Smooth muscle cell (in vitro differentiated cells): ENCODE results near the gene BMI1. TPM values are rescaled to one million over a fixed set of nuclear protein-coding genes. Genes with fewer than 3 reads are reported as not detected.

ENCODE experiments used
- DNase-seq: peaks from one replicate; lab custom pipeline; 2025; ENCODE audit not compliant: unreplicated experiment; lab: John Stamatoyannopoulos, UW
- H2AFZ ChIP-seq: fragments of 200-600 bp; sonication (generic); 2 replicates; pipeline ENCODE4 v1.6.0; 2016; ENCODE audit warnings: antibody characterized with exemption, low read depth, mild to moderate bottlenecking
- H3F3A ChIP-seq: fragments of 200-600 bp; sonication (generic); 2 replicates; pipeline ENCODE4 v1.6.0; 2017; ENCODE audit warnings: antibody characterized with exemption, low read depth
- H3K27ac ChIP-seq: fragments of 200-600 bp; sonication (generic); 2 replicates; pipeline ENCODE4 v1.5.1; 2016; ENCODE audit warnings: low read depth, mild to moderate bottlenecking
- H3K27me3 ChIP-seq: fragments of 200-600 bp; sonication (generic); 2 replicates; pipeline ENCODE4 v1.6.1; 2016; ENCODE audit warnings: low read depth, mild to moderate bottlenecking
- H3K36me3 ChIP-seq: fragments of 200-600 bp; sonication (generic); 2 replicates; pipeline ENCODE4 v1.5.1; 2016; ENCODE audit warnings: low read depth
- H3K4me1 ChIP-seq: fragments of 200-600 bp; sonication (generic); 2 replicates; pipeline ENCODE4 v1.5.1; 2016; ENCODE audit warnings: low read depth
- H3K4me2 ChIP-seq: fragments of 200-600 bp; sonication (generic); 2 replicates; pipeline ENCODE4 v1.6.0; 2016; ENCODE audit warnings: mild to moderate bottlenecking
- H3K4me3 ChIP-seq: fragments of 200-600 bp; sonication (generic); 2 replicates; pipeline ENCODE4 v1.5.1; 2016; ENCODE audit warnings: mild to moderate bottlenecking
- H3K79me2 ChIP-seq: fragments of 200-600 bp; sonication (generic); 2 replicates; pipeline ENCODE4 v1.6.0; 2016; ENCODE audit warnings: low read depth, mild to moderate bottlenecking
- H3K9ac ChIP-seq: fragments of 200-600 bp; sonication (generic); 2 replicates; pipeline ENCODE4 v1.6.0; 2016; ENCODE audit warnings: low read depth
- H3K9me3 ChIP-seq: fragments of 200-600 bp; sonication (generic); replicated peaks from 2 replicates; pipeline ENCODE4 v1.5.1; 2016; ENCODE audit warnings: low read depth
- H4K20me1 ChIP-seq: fragments of 200-600 bp; sonication (generic); 2 replicates; pipeline ENCODE4 v1.6.0; 2016; ENCODE audit warnings: low read depth
- WGBS: methylation state at CpG from one replicate; pipeline ENCODE4 v1.1.7; 2016; ENCODE audit warnings: low lambda C conversion rate; 5-methylcytosine and 5-hydroxymethylcytosine counted together
- polyA plus RNA-seq: library from polyadenylated mRNA; unstranded; fragments of >200 nt; fragmentation: Nextera tagmentation; extraction: Ambion mirVana; gene quantifications from 2 replicates; pipeline ENCODE4 v1.2.1, GENCODE V29; 2016
- total RNA-seq: library from RNA; depleted of rRNA; stranded (reverse); fragments of >200 nt; gene quantifications from 2 replicates; pipeline ENCODE4 v1.2.3, GENCODE V29; 2014
- TF ChIP-seq, protein P1 (sequence below): fragments of 200-600 bp; sonication (generic); IDR thresholded peaks from 2 replicates; pipeline ENCODE4 v1.5.1; 2017; ENCODE audit warnings: borderline replicate concordance, mild to moderate bottlenecking, antibody characterized with exemption; ENCODE audit not compliant: insufficient read depth, poor library complexity, severe bottlenecking

BMI1 gene
- total and polyA plus RNA-seq, 2 experiments from 2014 or later, result 11.4 to 34.5 TPM

DNA sequence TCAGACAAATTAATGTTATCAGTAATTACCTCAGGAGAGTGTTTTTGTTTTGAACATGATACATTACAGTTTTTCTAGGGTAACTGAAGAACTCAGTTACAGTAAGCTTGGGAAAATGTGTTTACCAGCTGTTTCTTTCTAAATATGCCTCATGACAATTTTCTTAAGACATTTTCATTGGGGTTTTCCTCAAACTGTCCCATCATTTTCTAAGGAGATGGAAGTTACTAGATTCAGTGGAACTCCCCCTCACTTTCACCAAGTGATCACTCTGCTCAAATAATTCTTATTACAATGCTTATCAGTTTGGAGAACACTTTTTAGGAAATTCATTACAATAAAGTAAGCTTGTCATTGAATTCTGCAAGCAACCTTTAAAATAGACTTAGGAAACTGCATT, 18.0 kb downstream of the BMI1 start:
- no peak overlapping the region for H3K4me3 ChIP-seq
- H3K4me1 ChIP-seq, result peaks cover 14% of the 10 kb centered on the region
- H3F3A ChIP-seq, result peaks cover 3% of the 10 kb centered on the region
- TF ChIP-seq, protein P1, sequence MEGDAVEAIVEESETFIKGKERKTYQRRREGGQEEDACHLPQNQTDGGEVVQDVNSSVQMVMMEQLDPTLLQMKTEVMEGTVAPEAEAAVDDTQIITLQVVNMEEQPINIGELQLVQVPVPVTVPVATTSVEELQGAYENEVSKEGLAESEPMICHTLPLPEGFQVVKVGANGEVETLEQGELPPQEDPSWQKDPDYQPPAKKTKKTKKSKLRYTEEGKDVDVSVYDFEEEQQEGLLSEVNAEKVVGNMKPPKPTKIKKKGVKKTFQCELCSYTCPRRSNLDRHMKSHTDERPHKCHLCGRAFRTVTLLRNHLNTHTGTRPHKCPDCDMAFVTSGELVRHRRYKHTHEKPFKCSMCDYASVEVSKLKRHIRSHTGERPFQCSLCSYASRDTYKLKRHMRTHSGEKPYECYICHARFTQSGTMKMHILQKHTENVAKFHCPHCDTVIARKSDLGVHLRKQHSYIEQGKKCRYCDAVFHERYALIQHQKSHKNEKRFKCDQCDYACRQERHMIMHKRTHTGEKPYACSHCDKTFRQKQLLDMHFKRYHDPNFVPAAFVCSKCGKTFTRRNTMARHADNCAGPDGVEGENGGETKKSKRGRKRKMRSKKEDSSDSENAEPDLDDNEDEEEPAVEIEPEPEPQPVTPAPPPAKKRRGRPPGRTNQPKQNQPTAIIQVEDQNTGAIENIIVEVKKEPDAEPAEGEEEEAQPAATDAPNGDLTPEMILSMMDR, result no peak
- H3K9ac ChIP-seq, result no peak overlapping the region
- no peak overlapping the region for H3K4me2 ChIP-seq
- H2AFZ ChIP-seq, result no peak overlapping the region
- peaks cover 90% of the 10 kb centered on the region for H3K27me3 ChIP-seq
- no peaks in the 10 kb centered on the region for H3K36me3 ChIP-seq
- no peak for DNase-seq
- no peaks in the 10 kb centered on the region for H3K9me3 ChIP-seq
- H3K79me2 ChIP-seq, result no peaks in the 10 kb centered on the region
- H4K20me1 ChIP-seq, result no peaks in the 10 kb centered on the region
- H3K27ac ChIP-seq, result no peak overlapping the region

DNA sequence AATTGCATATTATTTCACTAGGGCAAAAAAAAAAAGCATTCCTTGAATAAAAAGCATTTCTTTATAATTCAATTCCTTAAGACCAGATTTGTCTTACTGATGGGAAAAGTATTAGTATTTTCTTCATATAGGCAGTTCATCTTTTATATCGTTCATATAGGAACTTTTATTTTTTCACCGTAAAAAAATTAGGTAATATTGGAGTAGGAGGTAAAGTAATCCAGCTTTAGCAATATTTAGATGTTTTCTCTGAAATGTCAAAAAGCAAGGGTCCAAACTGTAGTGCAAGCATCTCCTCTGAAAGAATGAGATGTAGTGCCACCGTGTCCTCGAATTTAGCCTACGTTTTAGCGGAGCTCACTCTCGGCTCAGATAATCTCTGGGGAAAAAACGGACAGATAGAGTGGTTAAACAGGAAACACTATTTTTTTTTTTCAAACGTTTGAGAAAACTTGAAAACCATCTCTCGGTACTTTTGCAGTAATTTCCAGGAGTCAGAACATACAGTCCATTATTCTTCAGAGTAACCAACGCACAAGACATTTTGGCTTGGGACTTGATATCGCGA, 18.9 kb downstream of the BMI1 start:
- Histone ChIP-seq H3K4me2 (peak overlapping the region; percentile 92), H3K9me3 (no peaks in the 10 kb centered on the region)

DNA sequence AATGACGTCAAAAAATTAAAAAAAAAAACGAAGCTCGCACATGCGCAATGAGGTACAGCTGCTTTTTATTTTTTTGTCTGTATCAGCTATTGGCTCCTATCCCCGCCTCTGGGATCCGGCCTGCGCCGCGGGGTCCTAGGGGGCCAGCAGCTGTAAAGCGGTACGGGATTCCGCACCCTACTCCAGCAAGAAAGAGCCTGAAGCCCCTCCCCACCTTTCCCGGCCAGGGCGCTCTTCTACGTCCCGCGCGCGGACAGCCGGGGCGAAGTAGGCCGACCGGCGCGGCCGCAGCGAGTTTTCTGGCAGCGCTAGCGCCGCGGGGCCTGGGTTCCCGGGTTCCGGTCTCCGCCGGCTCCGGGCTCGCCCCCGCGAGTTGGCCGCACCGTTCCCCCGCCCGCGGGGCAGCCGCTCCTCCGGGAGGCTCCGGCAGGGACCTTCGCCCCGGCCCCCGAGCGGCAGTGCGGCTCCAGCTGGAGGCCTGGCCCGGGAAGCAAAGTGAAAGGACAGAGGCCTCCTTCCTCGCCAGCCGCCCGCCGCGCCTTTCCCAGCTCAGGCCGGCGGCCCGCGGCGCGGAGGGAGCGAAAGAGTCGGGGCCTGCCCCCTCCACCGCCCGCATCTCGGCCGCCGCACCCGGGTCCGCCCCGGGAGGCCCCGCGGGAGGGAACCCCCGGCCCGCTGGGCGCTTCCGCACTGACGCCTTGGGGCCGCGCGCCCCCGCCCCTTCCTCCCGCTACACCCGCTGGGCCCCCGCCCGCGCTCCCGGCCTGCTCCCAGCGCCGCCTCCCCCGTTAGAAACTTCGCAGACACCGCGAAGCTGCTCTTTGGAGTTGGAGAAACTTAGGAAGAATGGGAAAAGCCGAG, 19.7 kb downstream of the BMI1 start:
- Histone ChIP-seq H4K20me1 (no peaks in the 10 kb centered on the region), H3K4me1 (peaks cover 14% of the 10 kb centered on the region), H2AFZ (peak overlapping the region; percentile 90), H3K27ac (peak overlapping the region; percentile 88), H3K9me3 (no peaks in the 10 kb centered on the region), H3K9ac (peak overlapping the region; percentile 96), H3F3A (peaks cover 3% of the 10 kb centered on the region), H3K79me2 (no peaks in the 10 kb centered on the region), H3K4me2 (peak overlapping the region; percentile 92), H3K4me3 (peak overlapping the region; percentile 90), H3K36me3 (no peaks in the 10 kb centered on the region), H3K27me3 (peaks cover 90% of the 10 kb centered on the region)
- no peak for DNase-seq
- WGBS, result 1% methylated on average over 80 of the region's 98 CpGs
- TF ChIP-seq, protein P1, result no peak

More for the DNA sequence above, 18.9 kb downstream of the BMI1 start:
- peak overlapping the region; percentile 90 for H3K4me3 ChIP-seq
- no peak overlapping the region for H3K9ac ChIP-seq
- H3K27me3 ChIP-seq, result peaks cover 90% of the 10 kb centered on the region
- peaks cover 3% of the 10 kb centered on the region for H3F3A ChIP-seq
- H3K4me1 ChIP-seq, result peaks cover 14% of the 10 kb centered on the region
- peak overlapping the region; percentile 90 for H2AFZ ChIP-seq
- 3% methylated on average over 13 of the region's 13 CpGs for WGBS
- no peaks in the 10 kb centered on the region for H3K36me3 ChIP-seq
- no peak for DNase-seq
- H3K27ac ChIP-seq, result peak overlapping the region; percentile 88
- H3K79me2 ChIP-seq, result no peaks in the 10 kb centered on the region
- no peaks in the 10 kb centered on the region for H4K20me1 ChIP-seq
- TF ChIP-seq, protein P1, result no peak
